Prostate gland (tissue), 2 donors: ENCODE data around the gene PDE2A. TPM values are rescaled to one million over a fixed set of nuclear protein-coding genes. Genes with fewer than 3 reads are reported as not detected.

ENCODE experiments used
- DNase-seq: peaks from one replicate; pipeline ENCODE4 v3.0.0-alpha.2; 2019; ENCODE audit warnings: low spot score
- H3K27ac ChIP-seq, 2 donors: fragments of 200-600 bp; sonication (generic); 2 replicates each; pipeline ENCODE4 v1.5.1; 2017 to 2019
- H3K27me3 ChIP-seq: fragments of 200-600 bp; sonication (generic); replicated peaks from 2 replicates; pipeline ENCODE4 v1.5.1; 2019; ENCODE audit not compliant: insufficient read depth
- H3K36me3 ChIP-seq, 2 donors: fragments of 200-600 bp; sonication (generic); 1 replicate in 1 of 2; 2 replicates in 1 of 2; pipeline versions ENCODE4 v1.5.1 to v1.8.1; 2017 to 2019
- H3K4me1 ChIP-seq: fragments of 200-600 bp; sonication (generic); replicated peaks from 2 replicates; pipeline ENCODE4 v1.5.1; 2019
- H3K4me3 ChIP-seq, 2 donors: fragments of 200-600 bp; sonication (generic); 2 replicates each; pipeline ENCODE4 v1.5.1; 2017 to 2019
- H3K9me3 ChIP-seq: fragments of 200-600 bp; sonication (generic); 2 replicates; pipeline ENCODE4 v1.5.1; 2017
- POLR2A ChIP-seq: fragments of 450-650 bp; IDR thresholded peaks from one replicate; pipeline ENCODE4 v1.6.1; 2016; ENCODE audit warnings: antibody characterized with exemption, mild to moderate bottlenecking
- POLR2AphosphoS5 ChIP-seq: sonication (generic); formaldehyde crosslinking; IDR thresholded peaks from one replicate; pipeline ENCODE4 v1.6.1; 2017; ENCODE audit warnings: antibody characterized with exemption
- WGBS: methylation state at CpG from one replicate; pipeline ENCODE4 v1.1.5; 2018; 5-methylcytosine and 5-hydroxymethylcytosine counted together
- intact Hi-C: fragments of 100-400 bp; cut with DNase I; formaldehyde crosslinking; loops from one replicate; pipeline ENCODE4 v1.14.2; 2022
- total RNA-seq, 2 donors: library from RNA; depleted of rRNA; stranded (reverse); fragments of >200 nt; gene quantifications; one replicate each; pipeline ENCODE4 v1.1.0, GENCODE V29; 2016
- TF ChIP-seq, protein P1 (sequence below), 4 experiments: fragments of 200-600 bp in 2 of 4; fragments of 450-650 bp in 2 of 4; sonication (generic) in 2 of 4; IDR thresholded peaks; 1 replicate in 3 of 4; 2 replicates in 1 of 4; pipeline ENCODE4 v1.5.1; 2016 to 2019; ENCODE audit warnings: antibody characterized with exemption in 4 of 4, mild to moderate bottlenecking in 2 of 4, moderate library complexity in 2 of 4

PDE2A gene
- total RNA-seq, 2 donors from 2014 or later = 24.2 to 47.7 TPM

DNA sequence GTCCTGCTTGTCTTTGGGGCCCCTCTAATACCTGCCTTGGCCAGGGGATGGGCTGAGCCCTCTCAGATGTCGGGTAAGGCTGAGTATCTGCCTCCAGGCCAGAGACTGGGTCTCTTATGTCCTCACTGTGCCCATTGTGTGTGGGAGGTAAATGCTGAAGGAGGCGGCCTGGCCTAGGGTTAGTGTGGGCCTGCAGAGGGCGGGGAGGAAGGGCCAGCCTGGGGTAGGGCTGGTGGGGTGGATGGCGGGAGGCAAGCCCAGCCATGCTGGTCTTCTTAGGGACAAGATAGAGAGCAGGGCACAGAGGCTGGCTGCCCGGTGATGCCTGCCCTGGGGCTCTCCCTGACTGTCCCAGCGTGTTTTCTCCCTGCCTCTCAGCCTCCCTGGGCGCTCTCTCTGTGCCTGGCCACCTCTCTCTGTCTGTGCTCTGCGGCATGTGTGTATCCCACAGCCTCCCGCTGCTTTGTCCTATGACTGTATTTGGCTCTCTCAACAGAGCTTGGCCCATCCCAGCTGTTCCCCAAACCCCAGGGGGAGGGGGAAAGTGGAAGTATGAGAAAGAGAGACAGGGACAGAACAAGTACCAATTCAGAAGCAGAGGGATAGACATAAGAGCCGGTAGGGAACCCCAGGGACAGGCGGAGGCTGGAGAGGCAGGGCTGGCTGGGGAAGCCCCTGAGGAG, 57.0 kb downstream of the PDE2A start:
- TF ChIP-seq POLR2AphosphoS5 = peak; percentile 40
- TF ChIP-seq, protein P1, sequence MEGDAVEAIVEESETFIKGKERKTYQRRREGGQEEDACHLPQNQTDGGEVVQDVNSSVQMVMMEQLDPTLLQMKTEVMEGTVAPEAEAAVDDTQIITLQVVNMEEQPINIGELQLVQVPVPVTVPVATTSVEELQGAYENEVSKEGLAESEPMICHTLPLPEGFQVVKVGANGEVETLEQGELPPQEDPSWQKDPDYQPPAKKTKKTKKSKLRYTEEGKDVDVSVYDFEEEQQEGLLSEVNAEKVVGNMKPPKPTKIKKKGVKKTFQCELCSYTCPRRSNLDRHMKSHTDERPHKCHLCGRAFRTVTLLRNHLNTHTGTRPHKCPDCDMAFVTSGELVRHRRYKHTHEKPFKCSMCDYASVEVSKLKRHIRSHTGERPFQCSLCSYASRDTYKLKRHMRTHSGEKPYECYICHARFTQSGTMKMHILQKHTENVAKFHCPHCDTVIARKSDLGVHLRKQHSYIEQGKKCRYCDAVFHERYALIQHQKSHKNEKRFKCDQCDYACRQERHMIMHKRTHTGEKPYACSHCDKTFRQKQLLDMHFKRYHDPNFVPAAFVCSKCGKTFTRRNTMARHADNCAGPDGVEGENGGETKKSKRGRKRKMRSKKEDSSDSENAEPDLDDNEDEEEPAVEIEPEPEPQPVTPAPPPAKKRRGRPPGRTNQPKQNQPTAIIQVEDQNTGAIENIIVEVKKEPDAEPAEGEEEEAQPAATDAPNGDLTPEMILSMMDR (IDR thresholded peaks at IDR 0.05) = no peak
- no peak for TF ChIP-seq POLR2A
- intact Hi-C loops = no loop called here
- no peak overlapping the region for H3K4me3 ChIP-seq
- DNase-seq = no peak
- whole genome bisulfite sequencing = 37% methylated on average over 11 of the region's 11 CpGs
- H3K27me3 ChIP-seq = peaks cover 3% of the 10 kb centered on the region
- H3K4me1 ChIP-seq = no peaks in the 10 kb centered on the region
- peak overlapping the region; percentile 55 to 66 for H3K27ac ChIP-seq
- no peaks in the 10 kb centered on the region for H3K36me3 ChIP-seq
- H3K9me3 ChIP-seq = no peaks in the 10 kb centered on the region

- WGBS = 73% methylated on average over 4 of the region's 4 CpGs
Measured at GRCh38 chr11:72616655-72617054, 57.6 kb downstream of the PDE2A start.

GRCh38 chr11:72615329-72615728, 58.9 kb downstream of the PDE2A start:
- 50% methylated on average over 3 of the region's 3 CpGs for WGBS
- Histone ChIP-seq H3K27ac (no peak overlapping the region), H3K4me1 (no peaks in the 10 kb centered on the region), H3K9me3 (no peaks in the 10 kb centered on the region), H3K36me3 (no peaks in the 10 kb centered on the region), H3K27me3 (peaks cover 3% of the 10 kb centered on the region), H3K4me3 (no peak overlapping the region)
- TF ChIP-seq POLR2A = no peak
- TF ChIP-seq, protein P1 (IDR thresholded peaks at IDR 0.05) = no peak
- TF ChIP-seq POLR2AphosphoS5 = no peak
- DNase-seq = no peak
- intact Hi-C loops = no loop called here

More at GRCh38 chr11:72616655-72617054, 57.6 kb downstream of the PDE2A start:
- H3K4me1 ChIP-seq = no peaks in the 10 kb centered on the region
- H3K27me3 ChIP-seq = peaks cover 3% of the 10 kb centered on the region
- DNase-seq = no peak
- peak overlapping the region; percentile 55 to 66 for H3K27ac ChIP-seq
- TF ChIP-seq, protein P1 (IDR thresholded peaks at IDR 0.05) = no peak
- TF ChIP-seq POLR2AphosphoS5 (no peak), POLR2A (no peak)
- intact Hi-C loops = no loop called here
- no peaks in the 10 kb centered on the region for H3K9me3 ChIP-seq
- no peaks in the 10 kb centered on the region for H3K36me3 ChIP-seq
- H3K4me3 ChIP-seq = no peak overlapping the region

- Histone ChIP-seq H3K4me1 (no peaks in the 10 kb centered on the region), H3K36me3 (no peaks in the 10 kb centered on the region), H3K27me3 (peaks cover 3% of the 10 kb centered on the region), H3K27ac (no peak overlapping the region), H3K9me3 (no peaks in the 10 kb centered on the region), H3K4me3 (no peak overlapping the region)
- intact Hi-C loops = no loop called here
- no peak for DNase-seq
- WGBS = 5% methylated on average over 6 of the region's 6 CpGs
- TF ChIP-seq POLR2AphosphoS5 (no peak), POLR2A (no peak)
- TF ChIP-seq, protein P1 (IDR thresholded peaks at IDR 0.05) = no peak
Measured at GRCh38 chr11:72614381-72614780, 59.8 kb downstream of the PDE2A start.

DNA sequence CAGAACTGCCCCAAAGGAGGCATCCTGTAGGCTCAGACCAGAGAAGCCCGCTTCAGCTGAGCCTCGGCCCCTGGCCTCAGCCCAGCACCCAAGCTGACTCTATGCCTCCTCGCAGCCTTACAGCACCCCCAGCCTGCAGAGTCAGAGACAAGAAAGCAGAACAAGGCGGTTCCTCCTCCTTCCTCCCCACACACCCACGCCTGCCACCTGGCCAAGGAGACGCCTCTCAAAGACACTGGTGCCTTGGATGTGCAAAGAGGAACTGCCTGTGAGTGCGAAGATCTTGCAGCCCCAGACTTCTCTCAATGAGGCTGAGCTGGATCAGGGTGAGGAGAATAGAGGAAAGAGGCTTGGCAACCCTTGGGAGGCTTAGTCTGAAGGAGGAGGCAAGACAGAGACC, 60.2 kb downstream of the PDE2A start:
- Histone ChIP-seq H3K4me3 (no peak overlapping the region), H3K9me3 (no peaks in the 10 kb centered on the region), H3K27me3 (peaks cover 3% of the 10 kb centered on the region), H3K4me1 (no peaks in the 10 kb centered on the region), H3K36me3 (no peaks in the 10 kb centered on the region), H3K27ac (no peak overlapping the region)
- TF ChIP-seq, protein P1 (IDR thresholded peaks at IDR 0.05) = no peak
- no peak for TF ChIP-seq POLR2A
- no peak for TF ChIP-seq POLR2AphosphoS5
- 48% methylated on average over 7 of the region's 7 CpGs for WGBS
- DNase-seq = no peak
- intact Hi-C loops = no loop called here
